ENCODE measurements around the gene MACROD1.
A peak's percentile ranks its signal among the peaks of the same experiment; 100 is the strongest.

Gene MACROD1

GRCh38 chr11:64073542-64073941, 92.4 kb downstream of the MACROD1 start:
- Mint-ChIP-seq H3K9me3 (no peaks in the 10 kb centered on the region), H3K4me3 (no peak overlapping the region), H3K36me3 (ENCODE audit: low read depth) (no peaks in the 10 kb centered on the region), H3K4me1 (peaks cover 50% of the 10 kb centered on the region), H3K27ac (no peak overlapping the region), H3K27me3 (ENCODE audit: low read depth, poor library complexity) (peaks cover 12% of the 10 kb centered on the region)
- TF ChIP-seq CTCF (IDR thresholded peaks at IDR 0.05): no peak
- no peak for DNase-seq

GRCh38 chr11:64072871-64073270, 93.0 kb downstream of the MACROD1 start:
- H3K9me3 Mint-ChIP-seq: no peaks in the 10 kb centered on the region
- no peak overlapping the region for H3K4me3 Mint-ChIP-seq
- no peak for DNase-seq
- H3K4me1 Mint-ChIP-seq: peaks cover 56% of the 10 kb centered on the region
- no peaks in the 10 kb centered on the region for H3K36me3 Mint-ChIP-seq (ENCODE audit: low read depth)
- H3K27ac Mint-ChIP-seq: no peak overlapping the region
- peaks cover 10% of the 10 kb centered on the region for H3K27me3 Mint-ChIP-seq (ENCODE audit: low read depth, poor library complexity)
- no peak for TF ChIP-seq CTCF (IDR thresholded peaks at IDR 0.05)

GRCh38 chr11:64072403-64072802, 93.5 kb downstream of the MACROD1 start:
- Mint-ChIP-seq H3K27ac (no peak overlapping the region), H3K27me3 (ENCODE audit: low read depth, poor library complexity) (peaks cover 11% of the 10 kb centered on the region), H3K36me3 (ENCODE audit: low read depth) (no peaks in the 10 kb centered on the region), H3K4me3 (no peak overlapping the region), H3K4me1 (peaks cover 58% of the 10 kb centered on the region), H3K9me3 (no peaks in the 10 kb centered on the region)
- TF ChIP-seq CTCF (IDR thresholded peaks at IDR 0.05): no peak
- no peak for DNase-seq

GRCh38 chr11:64071849-64072248, 94.1 kb downstream of the MACROD1 start:
- H3K27ac Mint-ChIP-seq: peak overlapping the region; percentile 54
- DNase-seq: peak; percentile 49
- H3K27me3 Mint-ChIP-seq (ENCODE audit: low read depth, poor library complexity): peaks cover 11% of the 10 kb centered on the region
- H3K36me3 Mint-ChIP-seq (ENCODE audit: low read depth): no peaks in the 10 kb centered on the region
- H3K4me3 Mint-ChIP-seq: no peak overlapping the region
- H3K9me3 Mint-ChIP-seq: no peaks in the 10 kb centered on the region
- peaks cover 62% of the 10 kb centered on the region for H3K4me1 Mint-ChIP-seq
- no peak for TF ChIP-seq CTCF (IDR thresholded peaks at IDR 0.05)

GRCh38 chr11:64070314-64070681, 95.6 kb downstream of the MACROD1 start:
- Mint-ChIP-seq H3K4me3 (peak overlapping the region; percentile 11), H3K9me3 (no peaks in the 10 kb centered on the region), H3K27me3 (ENCODE audit: low read depth, poor library complexity) (peaks cover 13% of the 10 kb centered on the region), H3K27ac (no peak overlapping the region), H3K4me1 (peaks cover 57% of the 10 kb centered on the region), H3K36me3 (ENCODE audit: low read depth) (no peaks in the 10 kb centered on the region)
- TF ChIP-seq CTCF (IDR thresholded peaks at IDR 0.05): no peak
- DNase-seq: peak; percentile 50

GRCh38 chr11:64069401-64070313, 96.3 kb downstream of the MACROD1 start:
- H3K4me3 Mint-ChIP-seq: peak overlapping the region; percentile 11
- no peaks in the 10 kb centered on the region for H3K9me3 Mint-ChIP-seq
- no peak overlapping the region for H3K27ac Mint-ChIP-seq
- no peak for TF ChIP-seq CTCF (IDR thresholded peaks at IDR 0.05)
- no peaks in the 10 kb centered on the region for H3K36me3 Mint-ChIP-seq (ENCODE audit: low read depth)
- peaks cover 62% of the 10 kb centered on the region for H3K4me1 Mint-ChIP-seq
- H3K27me3 Mint-ChIP-seq (ENCODE audit: low read depth, poor library complexity): peaks cover 13% of the 10 kb centered on the region
- DNase-seq: no peak

Measured in nephron progenitor cell (in vitro differentiated cells).